ENCODE results near the gene FGL2. TPM values are rescaled to one million over a fixed set of nuclear protein-coding genes. Genes with fewer than 3 reads are reported as not detected.
"Not testable (repeated sequence)": the region's sequence is repeated elsewhere in the genome, so short reads cannot be mapped to it uniquely, and the experiment has no call there.

Gene FGL2
- polyA plus RNA-seq, 3 donors = 238 to 775 (median 774) TPM

GRCh38 chr7:77174418-77174817 lies 25.2 kb downstream of the FGL2 start:
- H3K36me3 ChIP-seq (replicated peaks in 1 of 2; ENCODE audit: control insufficient read depth in 1 of 2, insufficient read depth in 2 of 2, low read length in 2 of 2); H3K4me2 ChIP-seq (replicated peaks; ENCODE audit: extremely low read depth, low read length, poor library complexity, severe bottlenecking); H3K27ac Mint-ChIP-seq; intact Hi-C loops (cut with micrococcal nuclease); DNase-seq; H4K20me1 ChIP-seq (ENCODE audit: insufficient read depth, low read length); H3K4me3 Mint-ChIP-seq; H3K9ac ChIP-seq (ENCODE audit: insufficient read depth, low read length, poor library complexity, severe bottlenecking); H3K79me2 ChIP-seq (ENCODE audit: insufficient read depth, low read length); H3K27ac ChIP-seq (ENCODE audit: low read depth in 1 of 2, low read length in 2 of 2); H3K36me3 Mint-ChIP-seq; H3K27me3 Mint-ChIP-seq (ENCODE audit: low read depth in 3 of 3); H3K9me3 ChIP-seq (replicated peaks in 1 of 2; ENCODE audit: control insufficient read depth in 1 of 2, insufficient read depth in 1 of 2, low read length in 2 of 2); H3K27me3 ChIP-seq (ENCODE audit: control insufficient read depth in 2 of 2, insufficient read depth in 2 of 2, low read length in 2 of 2); H3K4me3 ChIP-seq (replicated peaks in 1 of 3; ENCODE audit: low read depth in 2 of 3, low read length in 3 of 3); H2AFZ ChIP-seq (ENCODE audit: insufficient read depth, low read depth, low read length, poor library complexity, severe bottlenecking); H3K9me3 Mint-ChIP-seq: not testable (repeated sequence)
- H3K4me1 ChIP-seq (ENCODE audit: control insufficient read depth in 1 of 2, insufficient read depth in 2 of 2, low read length in 2 of 2) = peaks cover 9 to 12% of the 10 kb centered on the region in 2 donors
- H3K4me1 Mint-ChIP-seq = peaks cover 22% of the 10 kb centered on the region
- no CpG with 5 or more reads among the region's 4 CpGs for WGBS (ENCODE audit: insufficient coverage)

GRCh38 chr7:77172437-77173172 lies 27.0 kb downstream of the FGL2 start:
- H3K27ac Mint-ChIP-seq; H3K27ac ChIP-seq (ENCODE audit: low read depth in 1 of 2, low read length in 2 of 2); H3K9ac ChIP-seq (ENCODE audit: insufficient read depth, low read length, poor library complexity, severe bottlenecking); DNase-seq; H3K4me2 ChIP-seq (replicated peaks; ENCODE audit: extremely low read depth, low read length, poor library complexity, severe bottlenecking); H3K9me3 Mint-ChIP-seq; H3K27me3 ChIP-seq (ENCODE audit: control insufficient read depth in 2 of 2, insufficient read depth in 2 of 2, low read length in 2 of 2); intact Hi-C loops (cut with micrococcal nuclease); H3K4me3 Mint-ChIP-seq; H3K9me3 ChIP-seq (replicated peaks in 1 of 2; ENCODE audit: control insufficient read depth in 1 of 2, insufficient read depth in 1 of 2, low read length in 2 of 2); H3K27me3 Mint-ChIP-seq (ENCODE audit: low read depth in 3 of 3); H3K79me2 ChIP-seq (ENCODE audit: insufficient read depth, low read length); H3K36me3 ChIP-seq (replicated peaks in 1 of 2; ENCODE audit: control insufficient read depth in 1 of 2, insufficient read depth in 2 of 2, low read length in 2 of 2); H3K36me3 Mint-ChIP-seq; H4K20me1 ChIP-seq (ENCODE audit: insufficient read depth, low read length); H3K4me3 ChIP-seq (replicated peaks in 1 of 3; ENCODE audit: low read depth in 2 of 3, low read length in 3 of 3); H2AFZ ChIP-seq (ENCODE audit: insufficient read depth, low read depth, low read length, poor library complexity, severe bottlenecking): not testable (repeated sequence)
- WGBS (ENCODE audit: insufficient coverage) = no CpG with 5 or more reads among the region's 6 CpGs
- peaks cover 22% of the 10 kb centered on the region for H3K4me1 Mint-ChIP-seq
- H3K4me1 ChIP-seq (ENCODE audit: control insufficient read depth in 1 of 2, insufficient read depth in 2 of 2, low read length in 2 of 2) = peaks cover 9 to 12% of the 10 kb centered on the region in 2 donors

DNA sequence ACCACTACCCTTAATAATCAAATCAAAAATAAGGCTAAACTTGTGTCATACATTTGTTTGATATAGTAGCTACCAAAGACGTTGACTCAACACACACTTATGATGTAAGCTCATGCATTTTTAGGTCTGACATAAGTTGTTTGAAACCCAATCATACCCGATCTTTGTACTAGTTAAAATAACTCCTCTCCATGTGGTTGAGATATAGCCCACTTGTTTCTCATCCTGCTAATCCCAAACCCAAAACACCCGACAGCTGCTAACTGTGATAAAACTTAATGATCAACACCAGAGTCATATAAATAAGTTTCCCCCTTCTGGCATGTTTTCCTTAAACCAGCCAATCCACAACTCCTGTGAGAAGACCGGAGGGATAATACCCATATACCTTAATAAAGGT lies 28.5 kb downstream of the FGL2 start:
- H3K4me3 Mint-ChIP-seq; H4K20me1 ChIP-seq (ENCODE audit: insufficient read depth, low read length); H3K9ac ChIP-seq (ENCODE audit: insufficient read depth, low read length, poor library complexity, severe bottlenecking); H3K4me2 ChIP-seq (replicated peaks; ENCODE audit: extremely low read depth, low read length, poor library complexity, severe bottlenecking); intact Hi-C loops (cut with micrococcal nuclease); H3K9me3 ChIP-seq (replicated peaks in 1 of 2; ENCODE audit: control insufficient read depth in 1 of 2, insufficient read depth in 1 of 2, low read length in 2 of 2); H2AFZ ChIP-seq (ENCODE audit: insufficient read depth, low read depth, low read length, poor library complexity, severe bottlenecking); H3K27ac ChIP-seq (ENCODE audit: low read depth in 1 of 2, low read length in 2 of 2); H3K4me3 ChIP-seq (replicated peaks in 1 of 3; ENCODE audit: low read depth in 2 of 3, low read length in 3 of 3); H3K27me3 ChIP-seq (ENCODE audit: control insufficient read depth in 2 of 2, insufficient read depth in 2 of 2, low read length in 2 of 2); H3K27me3 Mint-ChIP-seq (ENCODE audit: low read depth in 3 of 3); H3K79me2 ChIP-seq (ENCODE audit: insufficient read depth, low read length); H3K36me3 Mint-ChIP-seq; H3K9me3 Mint-ChIP-seq; H3K36me3 ChIP-seq (replicated peaks in 1 of 2; ENCODE audit: control insufficient read depth in 1 of 2, insufficient read depth in 2 of 2, low read length in 2 of 2); H3K27ac Mint-ChIP-seq; DNase-seq: not testable (repeated sequence)
- H3K4me1 ChIP-seq (ENCODE audit: control insufficient read depth in 1 of 2, insufficient read depth in 2 of 2, low read length in 2 of 2) = peaks cover 9 to 12% of the 10 kb centered on the region in 2 donors
- 100% methylated on average over 1 of the region's 4 CpGs for WGBS (ENCODE audit: insufficient coverage)
- peaks cover 20% of the 10 kb centered on the region for H3K4me1 Mint-ChIP-seq

All from CD14-positive monocyte (primary cell).